Measurements from ENCODE around the gene ATP6V0C.
"Not testable (repeated sequence)": the region's sequence is repeated elsewhere in the genome, so short reads cannot be mapped to it uniquely, and the experiment has no call there.

The ATP6V0C gene

GRCh38 chr16:2551420-2551889 lies 37.7 kb downstream of the ATP6V0C start:
- DNase-seq (ENCODE audit: low read depth): peak; percentile 18
- H3K4me3 ChIP-seq (ENCODE audit: low read length): not testable (repeated sequence)
- peak; percentile 12; the same call in 1 of the 2 replicates for TF ChIP-seq CTCF (conservative IDR thresholded peaks at IDR 0.05; ENCODE audit: low read length)

- DNase-seq (ENCODE audit: low read depth); H3K4me3 ChIP-seq (ENCODE audit: low read length): not testable (repeated sequence)
Observed at GRCh38 chr16:2554709-2555425, 41.1 kb downstream of the ATP6V0C start.

GRCh38 chr16:2557150-2557549 lies 43.4 kb downstream of the ATP6V0C start:
- not testable (repeated sequence) for H3K4me3 ChIP-seq (ENCODE audit: low read length); DNase-seq (ENCODE audit: low read depth)

- not testable (repeated sequence) for H3K4me3 ChIP-seq (ENCODE audit: low read length)
Observed at GRCh38 chr16:2560131-2560797, 46.5 kb downstream of the ATP6V0C start.

GRCh38 chr16:2560798-2561133 lies 47.0 kb downstream of the ATP6V0C start:
- peak; percentile 35 for TF ChIP-seq CTCF (conservative IDR thresholded peaks at IDR 0.05; ENCODE audit: low read length)
- DNase-seq (ENCODE audit: low read depth); H3K4me3 ChIP-seq (ENCODE audit: low read length): not testable (repeated sequence)

More at GRCh38 chr16:2560131-2560797, 46.5 kb downstream of the ATP6V0C start:
- not testable (repeated sequence) for DNase-seq (ENCODE audit: low read depth)

GRCh38 chr16:2567506-2567905 lies 53.8 kb downstream of the ATP6V0C start:
- H3K4me3 ChIP-seq (ENCODE audit: low read length); DNase-seq (ENCODE audit: low read depth): not testable (repeated sequence)

GRCh38 chr16:2568573-2568972 lies 54.8 kb downstream of the ATP6V0C start:
- not testable (repeated sequence) for H3K4me3 ChIP-seq (ENCODE audit: low read length); DNase-seq (ENCODE audit: low read depth)
